Mucosa of rectum (tissue), 2 donors: Measurements from ENCODE around the gene ZNF774.
"Not testable (repeated sequence)": the region's sequence is repeated elsewhere in the genome, so short reads cannot be mapped to it uniquely, and the experiment has no call there.

Experiments
- H3K27ac ChIP-seq, 2 donors: one replicate each; pipeline ENCODE4 v1.7.0; 2013; ENCODE audit warnings: inconsistent platforms in 2 of 2, low read depth in 2 of 2, low read length in 2 of 2
- H3K27me3 ChIP-seq, 2 donors: one replicate each; pipeline ENCODE4 v1.7.0; 2013; ENCODE audit warnings: low read length in 2 of 2; ENCODE audit not compliant: control insufficient read depth in 2 of 2, insufficient read depth in 2 of 2
- H3K36me3 ChIP-seq, 2 donors: one replicate each; pipeline ENCODE4 v1.7.0; 2013; ENCODE audit warnings: low read length in 2 of 2; ENCODE audit not compliant: control insufficient read depth in 2 of 2, insufficient read depth in 2 of 2
- H3K4me1 ChIP-seq, 2 donors: one replicate each; pipeline ENCODE4 v1.7.0; 2013; ENCODE audit warnings: low read length in 2 of 2, mild to moderate bottlenecking in 1 of 2; ENCODE audit not compliant: control insufficient read depth in 2 of 2, insufficient read depth in 2 of 2
- H3K4me3 ChIP-seq, 2 donors: one replicate each; pipeline ENCODE4 v1.7.0; 2013; ENCODE audit warnings: low read length in 2 of 2
- H3K9ac ChIP-seq, 2 donors: one replicate each; pipeline ENCODE4 v1.7.0; 2013; ENCODE audit warnings: low read length in 2 of 2, low read depth in 1 of 2, mild to moderate bottlenecking in 1 of 2
- H3K9me3 ChIP-seq, 2 donors: one replicate each; pipeline ENCODE4 v1.7.0; 2013; ENCODE audit warnings: low read length in 2 of 2; ENCODE audit not compliant: control insufficient read depth in 2 of 2
- donor health status: healthy.
- donor health status: Normal muscosa, but diverticular disease.

The ZNF774 gene

GRCh38 chr15:90344662-90345061, 7.4 kb upstream of the ZNF774 start:
- Histone ChIP-seq H3K27me3 (no peaks in the 10 kb centered on the region), H3K9me3 (no peaks in the 10 kb centered on the region)

GRCh38 chr15:90345857-90346256, 6.2 kb upstream of the ZNF774 start:
- Histone ChIP-seq H3K4me3 (no peak overlapping the region), H3K36me3 (no peaks in the 10 kb centered on the region), H3K27ac (no peak overlapping the region), H3K4me1 (peaks cover 0 to 2% of the 10 kb centered on the region in 2 donors), H3K27me3 (no peaks in the 10 kb centered on the region), H3K9me3 (no peaks in the 10 kb centered on the region), H3K9ac (no peak overlapping the region)

More at GRCh38 chr15:90344662-90345061, 7.4 kb upstream of the ZNF774 start:
- Histone ChIP-seq H3K36me3 (no peaks in the 10 kb centered on the region), H3K4me3 (no peak overlapping the region), H3K4me1 (peaks cover 0 to 7% of the 10 kb centered on the region in 2 donors), H3K9ac (no peak overlapping the region), H3K27ac (no peak overlapping the region)

- not testable (repeated sequence) for H3K27me3 ChIP-seq, H3K4me3 ChIP-seq
These were observed 4.5 kb upstream of the ZNF774 start for GRCh38 chr15:90347431-90348065.

DNA sequence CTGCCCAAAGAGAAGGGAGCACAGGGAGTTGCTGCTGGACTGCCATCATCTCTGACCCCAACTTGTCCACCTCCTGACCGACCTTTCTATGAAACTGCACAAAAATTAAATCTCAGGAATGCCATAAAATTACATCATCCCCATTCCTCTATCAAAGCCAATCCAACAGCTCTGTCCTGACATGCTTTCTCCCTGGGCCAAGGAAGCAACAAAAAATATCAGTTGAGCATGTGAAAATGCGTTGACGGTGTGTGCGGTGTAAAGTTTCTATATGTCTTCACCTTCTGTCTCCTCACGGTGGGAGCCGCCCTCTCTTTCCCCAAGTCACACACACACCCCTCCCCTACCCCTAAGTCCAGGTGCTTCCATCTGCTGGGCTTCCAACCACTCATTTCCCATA, 3.6 kb upstream of the ZNF774 start:
- Histone ChIP-seq H3K4me1 (peaks cover 4 to 8% of the 10 kb centered on the region in 2 donors), H3K27me3 (no peaks in the 10 kb centered on the region), H3K36me3 (no peaks in the 10 kb centered on the region), H3K27ac (no peak overlapping the region), H3K9ac (no peak overlapping the region), H3K9me3 (no peaks in the 10 kb centered on the region), H3K4me3 (no peak overlapping the region)

More at GRCh38 chr15:90347431-90348065, 4.5 kb upstream of the ZNF774 start:
- not testable (repeated sequence) for H3K9me3 ChIP-seq, H3K4me1 ChIP-seq, H3K9ac ChIP-seq, H3K27ac ChIP-seq, H3K36me3 ChIP-seq

- Histone ChIP-seq H3K9ac (no peak overlapping the region), H3K27ac (no peak overlapping the region), H3K4me1 (peaks cover 4 to 8% of the 10 kb centered on the region in 2 donors), H3K9me3 (no peaks in the 10 kb centered on the region), H3K27me3 (no peaks in the 10 kb centered on the region), H3K4me3 (no peak overlapping the region), H3K36me3 (no peaks in the 10 kb centered on the region)
These were observed 3.0 kb upstream of the ZNF774 start for GRCh38 chr15:90349072-90349471.

GRCh38 chr15:90349821-90350220, 2.3 kb upstream of the ZNF774 start:
- Histone ChIP-seq H3K4me1 (peaks cover 4 to 8% of the 10 kb centered on the region in 2 donors), H3K27me3 (no peaks in the 10 kb centered on the region), H3K9me3 (no peaks in the 10 kb centered on the region), H3K4me3 (no peak overlapping the region), H3K9ac (no peak overlapping the region), H3K27ac (no peak overlapping the region), H3K36me3 (no peaks in the 10 kb centered on the region)

- Histone ChIP-seq H3K4me1 (peaks cover 4 to 8% of the 10 kb centered on the region in 2 donors), H3K27ac (no peak overlapping the region), H3K9ac (no peak overlapping the region), H3K36me3 (no peaks in the 10 kb centered on the region), H3K4me3 (peak overlapping the region; percentile 86 to 90), H3K27me3 (no peaks in the 10 kb centered on the region), H3K9me3 (no peaks in the 10 kb centered on the region)
These were observed 491 bp upstream of the ZNF774 start for GRCh38 chr15:90351479-90352106.

GRCh38 chr15:90354986-90355385, 2.9 kb downstream of the ZNF774 start:
- no peaks in the 10 kb centered on the region for H3K27me3 ChIP-seq
- no peak overlapping the region for H3K9ac ChIP-seq
- peaks cover 0 to 2% of the 10 kb centered on the region in 2 donors for H3K36me3 ChIP-seq
- H3K4me1 ChIP-seq: peaks cover 14 to 15% of the 10 kb centered on the region in 2 donors
- H3K4me3 ChIP-seq: no peak overlapping the region
- H3K9me3 ChIP-seq: no peaks in the 10 kb centered on the region
- H3K27ac ChIP-seq: no peak overlapping the region

- H3K9ac ChIP-seq: peak overlapping the region in 1 of 2 donors; percentile 56
- peaks cover 13 to 15% of the 10 kb centered on the region in 2 donors for H3K36me3 ChIP-seq
- H3K27me3 ChIP-seq: no peaks in the 10 kb centered on the region
- H3K4me3 ChIP-seq: peak overlapping the region in 1 of 2 donors; percentile 11
- no peaks in the 10 kb centered on the region for H3K9me3 ChIP-seq
- peaks cover 12 to 15% of the 10 kb centered on the region in 2 donors for H3K4me1 ChIP-seq
- peak overlapping the region; percentile 77 to 88 for H3K27ac ChIP-seq
These were observed 6.3 kb downstream of the ZNF774 start for GRCh38 chr15:90358124-90359033.

GRCh38 chr15:90360746-90361145, 8.7 kb downstream of the ZNF774 start:
- Histone ChIP-seq H3K9me3 (no peaks in the 10 kb centered on the region), H3K27ac (no peak overlapping the region), H3K4me1 (peaks cover 12 to 15% of the 10 kb centered on the region in 2 donors), H3K9ac (no peak overlapping the region), H3K27me3 (no peaks in the 10 kb centered on the region), H3K4me3 (no peak overlapping the region), H3K36me3 (peaks cover 13 to 15% of the 10 kb centered on the region in 2 donors)
